ENCODE measurements around the gene ABCA13.

Gene ABCA13

DNA sequence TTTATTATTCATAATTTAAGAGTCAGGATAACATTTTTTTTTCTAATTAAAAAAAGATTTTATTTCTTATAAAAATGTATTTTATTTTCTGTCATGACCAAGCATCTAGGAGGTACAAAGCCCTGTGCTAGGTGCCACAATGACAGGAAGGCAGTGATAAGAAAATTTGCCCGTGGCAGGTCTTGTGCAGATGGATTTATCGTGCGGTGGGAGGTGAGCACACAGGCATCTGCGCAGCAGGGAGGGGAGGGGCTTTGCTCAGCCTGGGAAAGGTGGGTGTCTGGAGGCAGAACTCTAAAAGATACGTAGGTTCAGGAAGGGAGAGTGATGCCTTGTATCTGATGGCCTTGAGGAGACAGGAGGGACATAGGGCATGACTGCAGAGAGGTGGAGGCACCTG lies 115.6 kb downstream of the ABCA13 start:
- no peak overlapping the region for H3K9ac ChIP-seq (ENCODE audit: low read depth in 1 of 2, low read length in 2 of 2)
- H3K36me3 ChIP-seq (ENCODE audit: control insufficient read depth in 1 of 2, insufficient read depth in 2 of 2, low read length in 2 of 2): no peaks in the 10 kb centered on the region
- H3K4me3 ChIP-seq (ENCODE audit: low read depth in 1 of 2, low read length in 2 of 2): no peak overlapping the region
- H3K9me3 ChIP-seq (ENCODE audit: control insufficient read depth in 1 of 2, low read length in 2 of 2): no peaks in the 10 kb centered on the region
- no peaks in the 10 kb centered on the region for H3K4me1 ChIP-seq (ENCODE audit: control insufficient read depth in 1 of 2, insufficient read depth in 2 of 2, low read length in 2 of 2)
- peaks cover 0 to 3% of the 10 kb centered on the region in 2 donors for H3K27me3 ChIP-seq (ENCODE audit: control insufficient read depth in 1 of 2, insufficient read depth in 2 of 2, low read length in 2 of 2)
- H3K27ac ChIP-seq (ENCODE audit: low read depth, low read length): no peak overlapping the region

DNA sequence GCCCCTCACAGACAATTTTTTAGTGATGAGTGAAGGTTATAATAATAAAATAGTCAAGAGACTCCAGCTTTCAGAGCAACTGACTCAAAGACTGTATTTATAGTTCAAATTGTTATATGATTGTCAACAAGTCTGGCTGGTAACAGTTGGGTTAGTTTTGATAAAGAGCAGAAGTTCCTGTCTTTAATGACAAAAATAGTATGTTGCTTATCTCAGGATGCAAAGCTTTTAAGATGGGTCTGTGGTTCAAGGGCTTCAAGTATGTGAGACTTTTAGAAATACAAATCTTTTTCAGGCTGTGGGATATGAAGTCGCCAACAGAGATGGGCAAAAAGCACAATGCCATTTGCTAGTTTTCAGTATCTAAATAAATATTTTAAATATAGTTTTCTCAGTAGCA lies 118.4 kb downstream of the ABCA13 start:
- Histone ChIP-seq H3K9me3 (ENCODE audit: control insufficient read depth in 1 of 2, low read length in 2 of 2) (no peaks in the 10 kb centered on the region), H3K4me1 (ENCODE audit: control insufficient read depth in 1 of 2, insufficient read depth in 2 of 2, low read length in 2 of 2) (no peaks in the 10 kb centered on the region), H3K27ac (ENCODE audit: low read depth, low read length) (no peak overlapping the region), H3K4me3 (ENCODE audit: low read depth in 1 of 2, low read length in 2 of 2) (no peak overlapping the region), H3K27me3 (ENCODE audit: control insufficient read depth in 1 of 2, insufficient read depth in 2 of 2, low read length in 2 of 2) (peaks cover 0 to 3% of the 10 kb centered on the region in 2 donors), H3K36me3 (ENCODE audit: control insufficient read depth in 1 of 2, insufficient read depth in 2 of 2, low read length in 2 of 2) (no peaks in the 10 kb centered on the region), H3K9ac (ENCODE audit: low read depth in 1 of 2, low read length in 2 of 2) (no peak overlapping the region)

DNA sequence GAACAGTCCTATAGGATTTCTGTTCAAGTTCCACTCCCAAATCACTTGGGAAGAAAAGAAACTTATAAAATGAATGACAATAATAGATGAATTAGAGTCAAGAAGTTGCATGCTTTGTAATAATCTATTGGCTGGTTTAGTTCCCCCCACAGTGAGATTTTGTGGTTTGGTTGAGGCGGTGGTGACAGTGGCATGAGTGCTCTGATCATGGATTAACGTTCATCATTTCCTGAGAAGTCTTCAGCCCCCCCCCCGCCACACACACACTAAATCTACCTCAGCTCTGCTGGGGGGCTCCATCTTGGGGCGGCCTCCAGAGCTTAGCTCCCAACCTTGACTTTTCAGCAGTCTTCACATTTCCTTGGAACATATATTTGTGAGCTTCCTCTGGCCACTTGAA lies 121.7 kb downstream of the ABCA13 start:
- no peak overlapping the region for H3K27ac ChIP-seq (ENCODE audit: low read depth, low read length)

DNA sequence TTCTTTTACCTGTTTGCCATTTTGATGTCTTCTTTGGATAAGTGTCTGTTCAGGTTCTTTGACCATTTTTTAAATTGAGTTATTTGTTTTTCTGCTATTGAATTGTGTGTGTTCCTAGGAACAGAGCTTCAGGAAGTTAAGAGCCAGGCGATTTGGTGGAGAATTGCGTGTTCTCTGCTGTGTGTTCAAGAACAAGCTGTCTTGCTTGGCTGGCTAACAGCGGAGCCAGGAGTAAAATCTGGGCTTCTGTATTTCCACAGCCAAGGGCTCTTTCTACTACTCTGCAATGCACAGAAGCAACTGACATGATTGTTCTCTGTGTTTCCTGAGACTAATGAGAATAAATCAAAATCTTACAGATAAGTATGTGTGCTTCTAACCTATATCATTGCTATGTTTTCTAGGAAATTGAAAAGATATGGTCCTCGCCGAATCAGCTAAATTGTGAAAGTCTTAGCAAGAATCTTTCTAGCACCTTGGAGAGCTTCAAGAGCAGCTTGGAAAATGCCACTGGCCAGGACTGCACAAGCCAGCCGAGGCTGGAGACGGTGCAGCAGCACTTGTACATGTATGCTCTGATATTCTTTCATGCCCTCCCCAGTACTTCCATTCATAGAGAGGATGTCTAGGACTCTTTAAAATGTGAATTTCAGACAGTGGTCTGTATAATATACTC lies 124.2 kb downstream of the ABCA13 start:
- H3K36me3 ChIP-seq (ENCODE audit: control insufficient read depth in 1 of 2, insufficient read depth in 2 of 2, low read length in 2 of 2): no peaks in the 10 kb centered on the region
- no peaks in the 10 kb centered on the region for H3K27me3 ChIP-seq (ENCODE audit: control insufficient read depth in 1 of 2, insufficient read depth in 2 of 2, low read length in 2 of 2)
- H3K27ac ChIP-seq (ENCODE audit: low read depth, low read length): no peak overlapping the region
- no peaks in the 10 kb centered on the region for H3K4me1 ChIP-seq (ENCODE audit: control insufficient read depth in 1 of 2, insufficient read depth in 2 of 2, low read length in 2 of 2)
- H3K9me3 ChIP-seq (ENCODE audit: control insufficient read depth in 1 of 2, low read length in 2 of 2): no peaks in the 10 kb centered on the region
- H3K4me3 ChIP-seq (ENCODE audit: low read depth in 1 of 2, low read length in 2 of 2): no peak overlapping the region
- H3K9ac ChIP-seq (ENCODE audit: low read depth in 1 of 2, low read length in 2 of 2): no peak overlapping the region

More for the DNA sequence above, 121.7 kb downstream of the ABCA13 start:
- H3K4me3 ChIP-seq (ENCODE audit: low read depth in 1 of 2, low read length in 2 of 2): no peak overlapping the region
- H3K27me3 ChIP-seq (ENCODE audit: control insufficient read depth in 1 of 2, insufficient read depth in 2 of 2, low read length in 2 of 2): no peaks in the 10 kb centered on the region
- H3K9me3 ChIP-seq (ENCODE audit: control insufficient read depth in 1 of 2, low read length in 2 of 2): no peaks in the 10 kb centered on the region
- H3K36me3 ChIP-seq (ENCODE audit: control insufficient read depth in 1 of 2, insufficient read depth in 2 of 2, low read length in 2 of 2): no peaks in the 10 kb centered on the region
- no peaks in the 10 kb centered on the region for H3K4me1 ChIP-seq (ENCODE audit: control insufficient read depth in 1 of 2, insufficient read depth in 2 of 2, low read length in 2 of 2)
- no peak overlapping the region for H3K9ac ChIP-seq (ENCODE audit: low read depth in 1 of 2, low read length in 2 of 2)

GRCh38 chr7:48296966-48297365 lies 125.7 kb downstream of the ABCA13 start:
- Histone ChIP-seq H3K36me3 (ENCODE audit: control insufficient read depth in 1 of 2, insufficient read depth in 2 of 2, low read length in 2 of 2) (no peaks in the 10 kb centered on the region), H3K27me3 (ENCODE audit: control insufficient read depth in 1 of 2, insufficient read depth in 2 of 2, low read length in 2 of 2) (no peaks in the 10 kb centered on the region), H3K27ac (ENCODE audit: low read depth, low read length) (no peak overlapping the region), H3K9ac (ENCODE audit: low read depth in 1 of 2, low read length in 2 of 2) (no peak overlapping the region), H3K4me3 (ENCODE audit: low read depth in 1 of 2, low read length in 2 of 2) (no peak overlapping the region), H3K9me3 (ENCODE audit: control insufficient read depth in 1 of 2, low read length in 2 of 2) (no peaks in the 10 kb centered on the region), H3K4me1 (ENCODE audit: control insufficient read depth in 1 of 2, insufficient read depth in 2 of 2, low read length in 2 of 2) (no peaks in the 10 kb centered on the region)

DNA sequence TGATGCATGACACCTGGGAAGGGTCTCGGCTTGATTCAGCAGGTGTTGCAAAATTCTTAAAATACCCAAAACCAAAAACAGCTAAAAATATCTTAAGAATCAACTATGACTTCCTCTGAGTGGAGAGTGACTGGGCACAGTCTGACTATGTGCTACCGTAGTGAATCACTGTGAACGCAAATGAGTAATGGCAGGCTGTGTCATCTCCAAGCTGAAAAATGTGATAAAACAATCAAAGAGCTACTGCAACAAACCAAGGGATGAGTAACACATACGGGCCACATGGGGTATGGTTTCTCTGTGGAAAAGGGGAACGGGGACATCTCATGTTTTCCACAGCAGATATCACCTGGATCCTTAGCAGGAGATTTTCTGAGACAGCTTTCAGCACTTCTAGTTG lies 127.5 kb downstream of the ABCA13 start:
- Histone ChIP-seq H3K27ac (ENCODE audit: low read depth, low read length) (no peak overlapping the region), H3K27me3 (ENCODE audit: control insufficient read depth in 1 of 2, insufficient read depth in 2 of 2, low read length in 2 of 2) (no peaks in the 10 kb centered on the region), H3K4me3 (ENCODE audit: low read depth in 1 of 2, low read length in 2 of 2) (no peak overlapping the region), H3K36me3 (ENCODE audit: control insufficient read depth in 1 of 2, insufficient read depth in 2 of 2, low read length in 2 of 2) (no peaks in the 10 kb centered on the region), H3K4me1 (ENCODE audit: control insufficient read depth in 1 of 2, insufficient read depth in 2 of 2, low read length in 2 of 2) (no peaks in the 10 kb centered on the region), H3K9me3 (ENCODE audit: control insufficient read depth in 1 of 2, low read length in 2 of 2) (no peaks in the 10 kb centered on the region), H3K9ac (ENCODE audit: low read depth in 1 of 2, low read length in 2 of 2) (no peak overlapping the region)

GRCh38 chr7:48299580-48300169 lies 128.4 kb downstream of the ABCA13 start:
- H3K27me3 ChIP-seq (ENCODE audit: control insufficient read depth in 1 of 2, insufficient read depth in 2 of 2, low read length in 2 of 2): no peaks in the 10 kb centered on the region
- no peak overlapping the region for H3K4me3 ChIP-seq (ENCODE audit: low read depth in 1 of 2, low read length in 2 of 2)
- H3K9me3 ChIP-seq (ENCODE audit: control insufficient read depth in 1 of 2, low read length in 2 of 2): no peaks in the 10 kb centered on the region
- H3K36me3 ChIP-seq (ENCODE audit: control insufficient read depth in 1 of 2, insufficient read depth in 2 of 2, low read length in 2 of 2): no peaks in the 10 kb centered on the region
- no peak overlapping the region for H3K27ac ChIP-seq (ENCODE audit: low read depth, low read length)
- H3K9ac ChIP-seq (ENCODE audit: low read depth in 1 of 2, low read length in 2 of 2): no peak overlapping the region
- no peaks in the 10 kb centered on the region for H3K4me1 ChIP-seq (ENCODE audit: control insufficient read depth in 1 of 2, insufficient read depth in 2 of 2, low read length in 2 of 2)

DNA sequence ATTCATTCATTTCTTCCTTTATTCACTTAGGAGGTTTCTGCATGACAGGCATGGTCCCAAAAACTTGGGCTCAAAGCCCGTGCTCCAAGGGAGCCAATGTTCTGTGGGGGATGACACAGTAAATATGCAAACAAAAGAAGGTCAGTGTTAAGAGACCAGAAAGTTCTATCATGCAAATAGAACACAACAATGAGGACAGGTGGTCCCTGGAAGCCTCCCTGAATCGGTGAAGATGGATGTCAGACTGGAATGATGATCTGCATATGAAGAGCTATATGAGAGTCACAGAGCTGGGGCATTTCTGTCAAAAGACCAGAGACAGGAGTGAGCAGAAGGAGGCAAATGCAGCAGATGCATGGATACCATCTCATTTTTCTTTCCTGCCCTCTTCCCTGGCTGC lies 129.0 kb downstream of the ABCA13 start:
- no peaks in the 10 kb centered on the region for H3K36me3 ChIP-seq (ENCODE audit: control insufficient read depth in 1 of 2, insufficient read depth in 2 of 2, low read length in 2 of 2)
- H3K27me3 ChIP-seq (ENCODE audit: control insufficient read depth in 1 of 2, insufficient read depth in 2 of 2, low read length in 2 of 2): no peaks in the 10 kb centered on the region
- no peaks in the 10 kb centered on the region for H3K4me1 ChIP-seq (ENCODE audit: control insufficient read depth in 1 of 2, insufficient read depth in 2 of 2, low read length in 2 of 2)
- no peaks in the 10 kb centered on the region for H3K9me3 ChIP-seq (ENCODE audit: control insufficient read depth in 1 of 2, low read length in 2 of 2)
- H3K27ac ChIP-seq (ENCODE audit: low read depth, low read length): no peak overlapping the region
- H3K4me3 ChIP-seq (ENCODE audit: low read depth in 1 of 2, low read length in 2 of 2): no peak overlapping the region
- H3K9ac ChIP-seq (ENCODE audit: low read depth in 1 of 2, low read length in 2 of 2): no peak overlapping the region

DNA sequence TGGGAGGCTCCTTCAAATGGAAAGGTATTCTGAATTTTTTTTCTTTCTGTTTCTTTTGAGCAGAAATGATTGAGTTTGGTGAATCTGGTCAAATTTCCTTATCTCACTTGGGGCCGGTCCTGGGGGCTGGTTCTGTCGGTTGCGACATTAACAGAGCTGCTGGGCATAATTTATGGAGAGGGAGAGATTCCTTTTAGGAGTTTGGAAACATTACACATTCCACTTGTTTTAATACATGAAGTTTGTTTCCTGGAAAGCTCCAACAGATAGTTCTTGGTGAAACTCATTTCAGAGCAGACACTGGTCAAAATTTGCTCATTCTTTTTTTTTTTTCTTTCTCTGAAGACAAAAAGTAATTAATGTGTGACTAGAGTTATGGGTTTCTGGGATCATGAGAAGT lies 129.9 kb downstream of the ABCA13 start:
- H3K9ac ChIP-seq (ENCODE audit: low read depth in 1 of 2, low read length in 2 of 2): no peak overlapping the region
- no peak overlapping the region for H3K27ac ChIP-seq (ENCODE audit: low read depth, low read length)
- H3K4me1 ChIP-seq (ENCODE audit: control insufficient read depth in 1 of 2, insufficient read depth in 2 of 2, low read length in 2 of 2): no peaks in the 10 kb centered on the region
- H3K27me3 ChIP-seq (ENCODE audit: control insufficient read depth in 1 of 2, insufficient read depth in 2 of 2, low read length in 2 of 2): no peaks in the 10 kb centered on the region
- H3K9me3 ChIP-seq (ENCODE audit: control insufficient read depth in 1 of 2, low read length in 2 of 2): no peaks in the 10 kb centered on the region
- H3K36me3 ChIP-seq (ENCODE audit: control insufficient read depth in 1 of 2, insufficient read depth in 2 of 2, low read length in 2 of 2): no peaks in the 10 kb centered on the region
- no peak overlapping the region for H3K4me3 ChIP-seq (ENCODE audit: low read depth in 1 of 2, low read length in 2 of 2)

- Histone ChIP-seq H3K27ac (ENCODE audit: low read depth, low read length) (no peak overlapping the region), H3K9ac (ENCODE audit: low read depth in 1 of 2, low read length in 2 of 2) (no peak overlapping the region), H3K36me3 (ENCODE audit: control insufficient read depth in 1 of 2, insufficient read depth in 2 of 2, low read length in 2 of 2) (no peaks in the 10 kb centered on the region), H3K27me3 (ENCODE audit: control insufficient read depth in 1 of 2, insufficient read depth in 2 of 2, low read length in 2 of 2) (no peaks in the 10 kb centered on the region), H3K4me3 (ENCODE audit: low read depth in 1 of 2, low read length in 2 of 2) (no peak overlapping the region), H3K4me1 (ENCODE audit: control insufficient read depth in 1 of 2, insufficient read depth in 2 of 2, low read length in 2 of 2) (no peaks in the 10 kb centered on the region), H3K9me3 (ENCODE audit: control insufficient read depth in 1 of 2, low read length in 2 of 2) (no peaks in the 10 kb centered on the region)
Observed at GRCh38 chr7:48304641-48305040, 133.4 kb downstream of the ABCA13 start.

All from duodenal mucosa (tissue), 2 donors.